ENCODE results near the gene DCLRE1A.
A peak's percentile ranks its signal among the peaks of the same experiment; 100 is the strongest.
"Not testable (repeated sequence)": the region's sequence is repeated elsewhere in the genome, so short reads cannot be mapped to it uniquely, and the experiment has no call there.

The DCLRE1A gene

GRCh38 chr10:113858541-113858940 lies 4.7 kb upstream of the DCLRE1A start:
- no peak for DNase-seq (ENCODE audit: low read depth in 2 of 2)

GRCh38 chr10:113857210-113857609 lies 3.3 kb upstream of the DCLRE1A start:
- DNase-seq (ENCODE audit: low read depth in 2 of 2): no peak

GRCh38 chr10:113856563-113856962 lies 2.7 kb upstream of the DCLRE1A start:
- no peak for DNase-seq (ENCODE audit: low read depth in 2 of 2)

GRCh38 chr10:113854761-113855588 lies 1.1 kb upstream of the DCLRE1A start:
- DNase-seq (ENCODE audit: low read depth in 2 of 2): peak; percentile 6 to 29

- DNase-seq (ENCODE audit: low read depth in 2 of 2): no peak
Observed at GRCh38 chr10:113853578-113854012, 287 bp downstream of the DCLRE1A start.

- DNase-seq (ENCODE audit: low read depth in 2 of 2): no peak
Observed at GRCh38 chr10:113849946-113850345, 3.9 kb downstream of the DCLRE1A start.

GRCh38 chr10:113849140-113849803 lies 4.6 kb downstream of the DCLRE1A start:
- no peak for DNase-seq (ENCODE audit: low read depth in 2 of 2)

- no peak for DNase-seq (ENCODE audit: low read depth in 2 of 2)
Observed at GRCh38 chr10:113846036-113846435, 7.8 kb downstream of the DCLRE1A start.

GRCh38 chr10:113843972-113844485 lies 9.9 kb downstream of the DCLRE1A start:
- DNase-seq (ENCODE audit: low read depth in 2 of 2): no peak

GRCh38 chr10:113842171-113842570 lies 11.7 kb downstream of the DCLRE1A start:
- no peak for DNase-seq (ENCODE audit: low read depth in 2 of 2)

- DNase-seq (ENCODE audit: low read depth in 2 of 2): not testable (repeated sequence)
Observed at GRCh38 chr10:113828567-113828966, 25.3 kb downstream of the DCLRE1A start.

GRCh38 chr10:113825791-113826190 lies 28.1 kb downstream of the DCLRE1A start:
- DNase-seq (ENCODE audit: low read depth in 2 of 2): no peak

- no peak for DNase-seq (ENCODE audit: low read depth in 2 of 2)
Observed at GRCh38 chr10:113823389-113823788, 30.5 kb downstream of the DCLRE1A start.

- no peak for DNase-seq (ENCODE audit: low read depth in 2 of 2)
Observed at GRCh38 chr10:113822174-113822573, 31.7 kb downstream of the DCLRE1A start.

GRCh38 chr10:113821306-113821705 lies 32.6 kb downstream of the DCLRE1A start:
- DNase-seq (ENCODE audit: low read depth in 2 of 2): not testable (repeated sequence)

GRCh38 chr10:113820507-113820906 lies 33.4 kb downstream of the DCLRE1A start:
- DNase-seq (ENCODE audit: low read depth in 2 of 2): no peak

- no peak for DNase-seq (ENCODE audit: low read depth in 2 of 2)
Observed at GRCh38 chr10:113819989-113820388, 33.9 kb downstream of the DCLRE1A start.

- not testable (repeated sequence) for DNase-seq (ENCODE audit: low read depth in 2 of 2)
Observed at GRCh38 chr10:113814700-113815099, 39.2 kb downstream of the DCLRE1A start.

GRCh38 chr10:113808168-113808567 lies 45.7 kb downstream of the DCLRE1A start:
- no peak for DNase-seq (ENCODE audit: low read depth in 2 of 2)

GRCh38 chr10:113806503-113806902 lies 47.4 kb downstream of the DCLRE1A start:
- no peak for DNase-seq (ENCODE audit: low read depth in 2 of 2)

- no peak for DNase-seq (ENCODE audit: low read depth in 2 of 2)
Observed at GRCh38 chr10:113802997-113803396, 50.9 kb downstream of the DCLRE1A start.

GRCh38 chr10:113801569-113801968 lies 52.3 kb downstream of the DCLRE1A start:
- DNase-seq (ENCODE audit: low read depth in 2 of 2): no peak

GRCh38 chr10:113791691-113792090 lies 62.2 kb downstream of the DCLRE1A start:
- DNase-seq (ENCODE audit: low read depth in 2 of 2): no peak
